ENCODE measurements around the gene MZB1.

GRCh38 chr5:139393497-139394122 lies 3.9 kb upstream of the MZB1 start:
- TF ChIP-seq, protein P1, sequence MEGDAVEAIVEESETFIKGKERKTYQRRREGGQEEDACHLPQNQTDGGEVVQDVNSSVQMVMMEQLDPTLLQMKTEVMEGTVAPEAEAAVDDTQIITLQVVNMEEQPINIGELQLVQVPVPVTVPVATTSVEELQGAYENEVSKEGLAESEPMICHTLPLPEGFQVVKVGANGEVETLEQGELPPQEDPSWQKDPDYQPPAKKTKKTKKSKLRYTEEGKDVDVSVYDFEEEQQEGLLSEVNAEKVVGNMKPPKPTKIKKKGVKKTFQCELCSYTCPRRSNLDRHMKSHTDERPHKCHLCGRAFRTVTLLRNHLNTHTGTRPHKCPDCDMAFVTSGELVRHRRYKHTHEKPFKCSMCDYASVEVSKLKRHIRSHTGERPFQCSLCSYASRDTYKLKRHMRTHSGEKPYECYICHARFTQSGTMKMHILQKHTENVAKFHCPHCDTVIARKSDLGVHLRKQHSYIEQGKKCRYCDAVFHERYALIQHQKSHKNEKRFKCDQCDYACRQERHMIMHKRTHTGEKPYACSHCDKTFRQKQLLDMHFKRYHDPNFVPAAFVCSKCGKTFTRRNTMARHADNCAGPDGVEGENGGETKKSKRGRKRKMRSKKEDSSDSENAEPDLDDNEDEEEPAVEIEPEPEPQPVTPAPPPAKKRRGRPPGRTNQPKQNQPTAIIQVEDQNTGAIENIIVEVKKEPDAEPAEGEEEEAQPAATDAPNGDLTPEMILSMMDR (conservative IDR thresholded peaks at IDR 0.05) = no peak
- no peak for TF ChIP-seq ZFX (IDR thresholded peaks at IDR 0.05)

Data from C4-2B (cell line).